GM23338 (cell line): ENCODE measurements around the gene WFDC9.

Experiments used
- CREB1 ChIP-seq: fragments of 250-450 bp; sonication (Bioruptor Pico); IDR thresholded peaks from 2 replicates; pipeline ENCODE4 v1.5.0; 2020; ENCODE audit warnings: low read depth, mild to moderate bottlenecking, moderate library complexity
- CTCF ChIP-seq, 2 experiments: fragments of 200-600 bp in 1 of 2; sonication (generic) in 1 of 2; conservative IDR thresholded peaks; 2 replicates each; pipeline versions ENCODE4 v1.5.1 to v1.6.1; 2016 to 2017; ENCODE audit warnings: antibody characterized with exemption in 2 of 2, low read depth in 2 of 2, mild to moderate bottlenecking in 2 of 2, moderate library complexity in 1 of 2
- ETS1 ChIP-seq: IDR thresholded peaks from 2 replicates; pipeline ENCODE4 v1.6.1; 2016; ENCODE audit warnings: antibody characterized with exemption
- EZH2 ChIP-seq: fragments of 200-600 bp; sonication (generic); IDR thresholded peaks from one replicate; pipeline ENCODE4 v1.8.0; 2017; ENCODE audit warnings: antibody characterized with exemption, mild to moderate bottlenecking, low read depth; ENCODE audit not compliant: unreplicated experiment
- EZH2phosphoT487 ChIP-seq: fragments of 200-600 bp; sonication (generic); IDR thresholded peaks from one replicate; pipeline ENCODE4 v1.8.1; 2018; ENCODE audit warnings: antibody characterized with exemption; ENCODE audit not compliant: unreplicated experiment
- JUNB ChIP-seq: IDR thresholded peaks from one replicate; pipeline ENCODE4 v1.6.1; 2016; ENCODE audit warnings: antibody characterized with exemption; ENCODE audit not compliant: unreplicated experiment
- POLR2AphosphoS5 ChIP-seq: IDR thresholded peaks from 2 replicates; pipeline ENCODE4 v1.6.1; 2016; ENCODE audit warnings: antibody characterized with exemption, low read depth
- STAT1 ChIP-seq: IDR thresholded peaks from one replicate; pipeline ENCODE4 v1.6.1; 2016; ENCODE audit warnings: antibody characterized with exemption; ENCODE audit not compliant: unreplicated experiment
- ZNF114 ChIP-seq: fragments of 250-450 bp; sonication (Bioruptor Pico); IDR thresholded peaks from 2 replicates; pipeline ENCODE4 v1.5.0; 2020; ENCODE audit warnings: mild to moderate bottlenecking, moderate library complexity
- ZNF331 ChIP-seq: fragments of 250-450 bp; sonication (Bioruptor Pico); IDR thresholded peaks from 2 replicates; pipeline ENCODE4 v1.5.0; 2020; ENCODE audit warnings: low read depth, mild to moderate bottlenecking, moderate library complexity
- TF ChIP-seq, protein P1 (sequence below): IDR thresholded peaks from one replicate; pipeline ENCODE4 v1.6.1; 2018; ENCODE audit warnings: antibody characterized with exemption; ENCODE audit not compliant: unreplicated experiment

- TF ChIP-seq CTCF (conservative IDR thresholded peaks at IDR 0.05; ENCODE audit: low read depth in 2 of 2) (no peak), CREB1 (no peak), EZH2 (no peak), POLR2AphosphoS5 (no peak), ZNF331 (no peak), ZNF114 (CRISPR knock-in tag) (no peak), EZH2phosphoT487 (no peak), JUNB (no peak), ETS1 (no peak), STAT1 (no peak)
- TF ChIP-seq, protein P1, sequence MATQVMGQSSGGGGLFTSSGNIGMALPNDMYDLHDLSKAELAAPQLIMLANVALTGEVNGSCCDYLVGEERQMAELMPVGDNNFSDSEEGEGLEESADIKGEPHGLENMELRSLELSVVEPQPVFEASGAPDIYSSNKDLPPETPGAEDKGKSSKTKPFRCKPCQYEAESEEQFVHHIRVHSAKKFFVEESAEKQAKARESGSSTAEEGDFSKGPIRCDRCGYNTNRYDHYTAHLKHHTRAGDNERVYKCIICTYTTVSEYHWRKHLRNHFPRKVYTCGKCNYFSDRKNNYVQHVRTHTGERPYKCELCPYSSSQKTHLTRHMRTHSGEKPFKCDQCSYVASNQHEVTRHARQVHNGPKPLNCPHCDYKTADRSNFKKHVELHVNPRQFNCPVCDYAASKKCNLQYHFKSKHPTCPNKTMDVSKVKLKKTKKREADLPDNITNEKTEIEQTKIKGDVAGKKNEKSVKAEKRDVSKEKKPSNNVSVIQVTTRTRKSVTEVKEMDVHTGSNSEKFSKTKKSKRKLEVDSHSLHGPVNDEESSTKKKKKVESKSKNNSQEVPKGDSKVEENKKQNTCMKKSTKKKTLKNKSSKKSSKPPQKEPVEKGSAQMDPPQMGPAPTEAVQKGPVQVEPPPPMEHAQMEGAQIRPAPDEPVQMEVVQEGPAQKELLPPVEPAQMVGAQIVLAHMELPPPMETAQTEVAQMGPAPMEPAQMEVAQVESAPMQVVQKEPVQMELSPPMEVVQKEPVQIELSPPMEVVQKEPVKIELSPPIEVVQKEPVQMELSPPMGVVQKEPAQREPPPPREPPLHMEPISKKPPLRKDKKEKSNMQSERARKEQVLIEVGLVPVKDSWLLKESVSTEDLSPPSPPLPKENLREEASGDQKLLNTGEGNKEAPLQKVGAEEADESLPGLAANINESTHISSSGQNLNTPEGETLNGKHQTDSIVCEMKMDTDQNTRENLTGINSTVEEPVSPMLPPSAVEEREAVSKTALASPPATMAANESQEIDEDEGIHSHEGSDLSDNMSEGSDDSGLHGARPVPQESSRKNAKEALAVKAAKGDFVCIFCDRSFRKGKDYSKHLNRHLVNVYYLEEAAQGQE, result no peak
Measured at GRCh38 chr20:45649312-45649863, 18.3 kb upstream of the WFDC9 start.
